Astrocyte (in vitro differentiated cells and primary cell): ENCODE measurements around the gene PRKG1. TPM values are rescaled to one million over a fixed set of nuclear protein-coding genes. Genes with fewer than 3 reads are reported as not detected.

ENCODE experiments used
- DNase-seq: peaks from one replicate; pipeline ENCODE4 v3.0.0-alpha.2; 2010; ENCODE audit warnings: low read depth
- FAIRE-seq: peaks from 2 replicates; lab custom pipeline; 2011; peaks lifted over from hg19 to GRCh38; lab: Jason Lieb, UNC
- H2AFZ ChIP-seq: 2 replicates; pipeline ENCODE4 v1.6.0; 2012; ENCODE audit warnings: low read depth, low read length, inconsistent platforms
- H3K27ac ChIP-seq: 2 replicates; pipeline ENCODE4 v1.5.1; 2011; ENCODE audit warnings: low read depth, low read length, inconsistent platforms
- H3K27me3 ChIP-seq: 2 replicates; pipeline ENCODE4 v1.6.0; 2011; ENCODE audit warnings: low read length, inconsistent platforms; ENCODE audit not compliant: insufficient read depth
- H3K36me3 ChIP-seq: 2 replicates; pipeline ENCODE4 v1.5.1; 2011; ENCODE audit warnings: low read length, inconsistent platforms; ENCODE audit not compliant: insufficient read depth
- H3K4me1 ChIP-seq: 2 replicates; pipeline ENCODE4 v1.5.1; 2011; ENCODE audit warnings: low read length, inconsistent platforms; ENCODE audit not compliant: insufficient read depth
- H3K4me2 ChIP-seq: 2 replicates; pipeline ENCODE4 v1.6.0; 2012; ENCODE audit warnings: low read length, inconsistent platforms
- H3K4me3 ChIP-seq: 2 replicates; pipeline ENCODE4 v1.5.1; 2011; ENCODE audit warnings: low read depth, mild to moderate bottlenecking, low read length, inconsistent platforms; ENCODE audit not compliant: insufficient read depth
- H3K79me2 ChIP-seq: 2 replicates; pipeline ENCODE4 v1.6.0; 2012; ENCODE audit warnings: mild to moderate bottlenecking, low read length, inconsistent platforms; ENCODE audit not compliant: insufficient read depth
- H3K9ac ChIP-seq: 2 replicates; pipeline ENCODE4 v1.6.0; 2012; ENCODE audit warnings: mild to moderate bottlenecking, low read length, inconsistent platforms
- H3K9me3 ChIP-seq: 2 replicates; pipeline ENCODE4 v1.5.1; 2012; ENCODE audit warnings: low read depth, mild to moderate bottlenecking, low read length, inconsistent platforms; ENCODE audit not compliant: insufficient read depth
- H4K20me1 ChIP-seq: 2 replicates; pipeline ENCODE4 v1.6.0; 2012; ENCODE audit warnings: low read length, inconsistent platforms; ENCODE audit not compliant: insufficient read depth
- H3K27ac Mint-ChIP-seq: one replicate; pipeline ENCODE4 v1.8.0; 2021; ENCODE audit warnings: mild to moderate bottlenecking, mixed read lengths; ENCODE audit not compliant: unreplicated experiment
- H3K27me3 Mint-ChIP-seq: one replicate; pipeline ENCODE4 v1.8.0; 2021; ENCODE audit warnings: low read depth, mixed read lengths; ENCODE audit not compliant: unreplicated experiment
- H3K36me3 Mint-ChIP-seq: one replicate; pipeline ENCODE4 v1.8.0; 2021; ENCODE audit warnings: low read depth, mixed read lengths; ENCODE audit not compliant: unreplicated experiment
- H3K4me1 Mint-ChIP-seq: one replicate; pipeline ENCODE4 v1.8.0; 2021; ENCODE audit warnings: low read depth, mixed read lengths; ENCODE audit not compliant: unreplicated experiment
- H3K4me3 Mint-ChIP-seq: one replicate; pipeline ENCODE4 v1.8.0; 2021; ENCODE audit warnings: mild to moderate bottlenecking, moderate library complexity, mixed read lengths; ENCODE audit not compliant: unreplicated experiment
- H3K9me3 Mint-ChIP-seq: one replicate; pipeline ENCODE4 v1.8.0; 2021; ENCODE audit warnings: mild to moderate bottlenecking, mixed read lengths; ENCODE audit not compliant: unreplicated experiment
- EZH2 ChIP-seq: IDR thresholded peaks from 2 replicates; pipeline ENCODE4 v1.6.1; 2012; ENCODE audit warnings: mild to moderate bottlenecking, low read length, inconsistent platforms; ENCODE audit not compliant: insufficient read depth
- total RNA-seq: library from RNA; stranded (reverse); gene quantifications from 2 replicates; pipeline ENCODE4 v1.2.1, GENCODE V29; 2021
- TF ChIP-seq, protein P1 (sequence below): IDR thresholded peaks from 2 replicates; pipeline ENCODE4 v1.5.1; 2011; ENCODE audit warnings: low read depth, mild to moderate bottlenecking, inconsistent platforms, low read length, moderate library complexity; ENCODE audit not compliant: insufficient read depth

The PRKG1 gene
- total RNA-seq, 1 donor from 2014 or later = 3.1 TPM

DNA sequence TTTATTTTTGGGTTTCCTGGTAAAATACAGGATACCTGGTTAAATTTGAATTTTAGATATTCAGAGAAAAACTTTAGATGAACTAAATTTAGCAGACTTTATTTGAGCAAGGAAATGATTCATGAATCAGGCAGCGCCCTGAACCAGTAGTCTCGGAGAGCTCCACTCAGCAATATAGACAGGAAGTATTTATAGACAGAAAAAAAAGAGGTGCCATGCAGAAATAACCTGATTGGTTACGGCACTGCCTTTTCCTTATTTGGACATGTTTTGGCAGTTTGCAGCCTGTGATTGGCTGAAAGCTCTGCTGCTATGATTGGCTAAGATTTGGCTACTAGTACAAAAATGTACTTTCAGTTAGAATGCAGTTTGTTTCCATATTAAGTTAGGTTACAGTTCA is 1041.5 kb downstream of the PRKG1 start:
- FAIRE-seq (peak; percentile 13), DNase-seq (peak; percentile 10)
- H3K27me3 ChIP-seq = no peaks in the 10 kb centered on the region
- no peaks in the 10 kb centered on the region for H4K20me1 ChIP-seq
- no peak overlapping the region for H3K4me3 Mint-ChIP-seq
- H3K27ac Mint-ChIP-seq = no peak overlapping the region
- no peak overlapping the region for H3K4me3 ChIP-seq
- H3K27ac ChIP-seq = no peak overlapping the region
- H3K9me3 ChIP-seq = no peaks in the 10 kb centered on the region
- no peaks in the 10 kb centered on the region for H3K27me3 Mint-ChIP-seq
- H3K9ac ChIP-seq = no peak overlapping the region
- no peaks in the 10 kb centered on the region for H3K36me3 ChIP-seq
- H3K79me2 ChIP-seq = no peaks in the 10 kb centered on the region
- peaks cover 6% of the 10 kb centered on the region for H3K9me3 Mint-ChIP-seq
- no peak overlapping the region for H3K4me2 ChIP-seq
- TF ChIP-seq, protein P1, sequence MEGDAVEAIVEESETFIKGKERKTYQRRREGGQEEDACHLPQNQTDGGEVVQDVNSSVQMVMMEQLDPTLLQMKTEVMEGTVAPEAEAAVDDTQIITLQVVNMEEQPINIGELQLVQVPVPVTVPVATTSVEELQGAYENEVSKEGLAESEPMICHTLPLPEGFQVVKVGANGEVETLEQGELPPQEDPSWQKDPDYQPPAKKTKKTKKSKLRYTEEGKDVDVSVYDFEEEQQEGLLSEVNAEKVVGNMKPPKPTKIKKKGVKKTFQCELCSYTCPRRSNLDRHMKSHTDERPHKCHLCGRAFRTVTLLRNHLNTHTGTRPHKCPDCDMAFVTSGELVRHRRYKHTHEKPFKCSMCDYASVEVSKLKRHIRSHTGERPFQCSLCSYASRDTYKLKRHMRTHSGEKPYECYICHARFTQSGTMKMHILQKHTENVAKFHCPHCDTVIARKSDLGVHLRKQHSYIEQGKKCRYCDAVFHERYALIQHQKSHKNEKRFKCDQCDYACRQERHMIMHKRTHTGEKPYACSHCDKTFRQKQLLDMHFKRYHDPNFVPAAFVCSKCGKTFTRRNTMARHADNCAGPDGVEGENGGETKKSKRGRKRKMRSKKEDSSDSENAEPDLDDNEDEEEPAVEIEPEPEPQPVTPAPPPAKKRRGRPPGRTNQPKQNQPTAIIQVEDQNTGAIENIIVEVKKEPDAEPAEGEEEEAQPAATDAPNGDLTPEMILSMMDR = no peak
- no peak for TF ChIP-seq EZH2
- no peaks in the 10 kb centered on the region for H3K36me3 Mint-ChIP-seq
- H2AFZ ChIP-seq = no peak overlapping the region
- no peaks in the 10 kb centered on the region for H3K4me1 Mint-ChIP-seq
- no peaks in the 10 kb centered on the region for H3K4me1 ChIP-seq

DNA sequence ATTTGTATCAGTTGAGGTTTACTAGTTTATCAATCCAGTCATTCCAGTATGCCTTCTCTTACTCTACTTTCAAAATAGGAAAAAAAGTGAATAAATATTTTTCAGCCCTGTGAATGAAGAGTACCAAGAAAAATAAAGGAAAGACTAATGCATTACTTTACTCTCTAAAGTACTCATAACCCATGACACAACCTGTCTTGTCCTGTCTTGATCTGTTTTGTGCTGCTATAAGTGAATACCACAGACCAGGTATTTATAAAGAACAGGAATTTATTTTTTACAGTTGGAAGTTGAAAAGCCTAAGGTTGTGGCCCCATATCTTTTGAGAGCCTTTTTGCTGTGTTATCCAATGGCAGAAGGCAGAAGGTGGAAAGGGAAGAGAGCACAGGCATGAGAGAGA is 1045.2 kb downstream of the PRKG1 start:
- no peak overlapping the region for H3K4me3 Mint-ChIP-seq
- no peak overlapping the region for H3K27ac Mint-ChIP-seq
- H3K27me3 Mint-ChIP-seq = no peaks in the 10 kb centered on the region
- no peak overlapping the region for H3K9ac ChIP-seq
- no peak overlapping the region for H3K4me2 ChIP-seq
- H3K4me1 ChIP-seq = no peaks in the 10 kb centered on the region
- H3K36me3 ChIP-seq = no peaks in the 10 kb centered on the region
- H3K4me1 Mint-ChIP-seq = peaks cover 2% of the 10 kb centered on the region
- no peaks in the 10 kb centered on the region for H3K79me2 ChIP-seq
- H3K9me3 Mint-ChIP-seq = peaks cover 6% of the 10 kb centered on the region
- H3K9me3 ChIP-seq = no peaks in the 10 kb centered on the region
- DNase-seq (no peak), FAIRE-seq (no peak)
- H3K36me3 Mint-ChIP-seq = no peaks in the 10 kb centered on the region
- no peak overlapping the region for H2AFZ ChIP-seq
- TF ChIP-seq, protein P1 = no peak
- TF ChIP-seq EZH2 = no peak
- no peak overlapping the region for H3K4me3 ChIP-seq
- H3K27ac ChIP-seq = no peak overlapping the region
- no peaks in the 10 kb centered on the region for H3K27me3 ChIP-seq
- H4K20me1 ChIP-seq = no peaks in the 10 kb centered on the region

DNA sequence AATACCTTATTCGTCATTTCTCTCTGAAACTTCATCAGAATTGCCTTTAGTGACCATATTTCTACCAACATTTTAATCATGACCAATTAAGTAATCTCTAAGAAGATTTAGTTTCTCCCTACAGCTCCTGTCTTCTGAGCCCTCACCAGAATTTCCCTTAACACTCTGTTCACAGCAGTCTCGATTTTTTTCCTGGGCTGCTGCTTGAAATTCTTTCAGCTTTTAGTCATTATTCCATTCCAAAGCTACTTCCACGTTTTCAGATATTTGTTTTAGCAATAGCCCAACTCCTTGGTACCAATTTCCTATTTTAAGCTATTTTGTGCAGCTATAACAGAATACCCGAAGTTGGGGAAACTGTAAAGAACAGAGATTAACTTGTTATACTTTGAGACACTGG is 1047.4 kb downstream of the PRKG1 start:
- no peak overlapping the region for H3K27ac Mint-ChIP-seq
- H3K4me3 Mint-ChIP-seq = no peak overlapping the region
- H3K9me3 ChIP-seq = no peaks in the 10 kb centered on the region
- H3K4me1 Mint-ChIP-seq = peaks cover 2% of the 10 kb centered on the region
- DNase-seq = no peak
- H3K4me2 ChIP-seq = no peak overlapping the region
- no peaks in the 10 kb centered on the region for H3K9me3 Mint-ChIP-seq
- H3K79me2 ChIP-seq = no peaks in the 10 kb centered on the region
- no peaks in the 10 kb centered on the region for H3K36me3 ChIP-seq
- no peaks in the 10 kb centered on the region for H4K20me1 ChIP-seq
- TF ChIP-seq, protein P1 = no peak
- TF ChIP-seq EZH2 = no peak
- no peak overlapping the region for H2AFZ ChIP-seq
- H3K27ac ChIP-seq = no peak overlapping the region
- no peak for FAIRE-seq
- no peaks in the 10 kb centered on the region for H3K27me3 ChIP-seq
- H3K9ac ChIP-seq = no peak overlapping the region
- no peaks in the 10 kb centered on the region for H3K27me3 Mint-ChIP-seq
- H3K4me1 ChIP-seq = no peaks in the 10 kb centered on the region
- no peaks in the 10 kb centered on the region for H3K36me3 Mint-ChIP-seq
- H3K4me3 ChIP-seq = no peak overlapping the region
